Skin of body (tissue), 2 donors: ENCODE measurements around the gene TBC1D8. TPM values are rescaled to one million over a fixed set of nuclear protein-coding genes. Genes with fewer than 3 reads are reported as not detected.
A peak's percentile ranks its signal among the peaks of the same experiment; 100 is the strongest.

Experiments used
- DNase-seq: peaks from one replicate; lab custom pipeline; 2025; lab: John Stamatoyannopoulos, UW
- total RNA-seq: library from RNA; depleted of rRNA; stranded (reverse); fragments of >200 nt; gene quantifications from one replicate; pipeline ENCODE4 v1.2.3, GENCODE V29; 2014

Gene TBC1D8
- total RNA-seq, 1 donor from 2014 or later, result 20.7 TPM

- DNase-seq, result no peak
Observed at GRCh38 chr2:101135412-101136296, 15.5 kb downstream of the TBC1D8 start.

GRCh38 chr2:101133492-101134100, 17.6 kb downstream of the TBC1D8 start:
- DNase-seq, result no peak

DNA sequence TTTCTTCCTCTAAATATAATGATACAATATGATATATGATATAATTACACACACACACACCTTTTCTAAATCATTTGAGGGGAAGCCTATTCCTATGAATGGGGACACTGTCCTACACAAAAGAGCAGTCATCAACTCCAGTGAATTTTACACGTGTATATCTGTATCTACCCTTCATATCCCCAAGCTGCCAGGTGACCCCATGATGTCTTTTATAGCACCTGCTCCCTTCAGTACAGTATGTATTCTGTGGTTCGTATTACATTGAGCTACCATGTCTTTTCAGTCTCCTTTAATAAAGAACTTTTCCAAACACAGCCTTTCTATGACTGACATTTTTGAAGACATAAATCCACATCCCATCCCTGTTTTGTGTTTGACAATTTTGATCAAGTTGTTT, 19.0 kb downstream of the TBC1D8 start:
- no peak for DNase-seq

GRCh38 chr2:101130081-101130480, 21.1 kb downstream of the TBC1D8 start:
- no peak for DNase-seq

DNA sequence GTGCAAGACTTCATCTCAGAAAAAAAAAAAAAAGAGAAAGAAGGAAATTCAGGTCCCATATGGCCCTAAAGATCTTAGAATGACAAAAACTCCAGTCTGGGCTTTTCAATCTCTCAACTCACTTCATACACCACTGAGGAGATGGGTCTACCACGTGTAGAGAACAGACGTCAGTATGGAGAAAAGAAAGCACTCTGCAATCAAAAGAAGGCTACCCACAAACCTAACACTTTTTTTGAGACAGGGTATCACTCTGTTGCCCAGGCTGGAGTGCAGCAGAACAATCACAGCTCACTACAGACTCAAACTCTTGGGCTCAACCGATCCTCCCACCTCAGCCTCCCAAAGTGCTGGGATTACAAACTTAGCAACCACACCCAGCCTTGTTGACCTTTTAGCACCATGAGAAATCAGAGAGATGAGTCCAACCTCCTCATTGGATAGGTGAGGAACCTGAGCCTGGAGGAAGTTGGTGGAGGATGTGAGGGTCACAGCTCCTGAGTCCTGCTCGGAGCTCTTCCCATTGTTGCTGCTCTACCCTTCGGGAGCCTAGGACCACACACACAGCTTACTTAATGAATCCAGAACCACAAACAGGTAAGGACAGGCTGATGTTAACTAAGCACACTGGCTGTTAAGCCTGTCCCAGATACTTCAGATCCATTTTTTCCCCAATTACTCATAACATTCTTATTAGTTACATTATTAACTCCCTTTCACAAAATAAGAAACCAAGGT, 23.7 kb downstream of the TBC1D8 start:
- no peak for DNase-seq

DNA sequence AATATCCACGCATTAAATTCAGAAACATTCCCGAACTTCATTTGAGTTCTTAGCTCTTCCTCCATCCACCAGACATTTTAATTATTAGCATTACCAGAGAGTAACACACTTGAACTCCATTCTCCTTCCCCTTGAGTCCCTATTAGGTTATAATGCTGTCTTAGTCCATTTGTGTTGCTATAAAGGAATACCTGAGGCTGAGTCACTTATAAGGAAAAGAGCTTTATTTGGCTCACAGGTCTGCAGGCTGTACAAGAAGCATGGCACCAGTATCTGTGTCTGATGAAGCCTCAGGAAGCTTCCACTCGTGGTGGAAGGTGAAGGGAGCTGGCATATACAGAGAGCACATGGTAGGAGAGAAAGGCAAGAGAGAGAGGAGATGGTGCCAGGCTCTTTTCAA, 25.4 kb downstream of the TBC1D8 start:
- no peak for DNase-seq

DNA sequence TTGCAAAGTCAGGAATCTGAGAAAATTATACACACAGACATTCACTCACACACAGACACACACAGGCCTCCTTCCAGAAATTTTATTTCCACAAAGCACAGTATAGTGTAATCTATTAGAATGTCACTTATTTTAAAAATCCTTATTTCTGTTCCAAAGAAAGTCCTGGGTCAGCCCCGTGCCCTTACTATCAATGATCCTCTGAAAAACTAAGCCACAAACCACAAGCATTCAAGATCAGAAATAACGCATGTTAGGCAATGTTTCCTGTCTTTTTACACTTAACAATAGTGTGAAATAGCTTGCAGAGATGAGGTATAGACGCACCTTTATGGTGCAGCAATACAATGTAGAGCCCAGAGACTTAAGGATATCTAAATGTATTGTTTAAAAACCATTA, 25.8 kb downstream of the TBC1D8 start:
- no peak for DNase-seq

DNA sequence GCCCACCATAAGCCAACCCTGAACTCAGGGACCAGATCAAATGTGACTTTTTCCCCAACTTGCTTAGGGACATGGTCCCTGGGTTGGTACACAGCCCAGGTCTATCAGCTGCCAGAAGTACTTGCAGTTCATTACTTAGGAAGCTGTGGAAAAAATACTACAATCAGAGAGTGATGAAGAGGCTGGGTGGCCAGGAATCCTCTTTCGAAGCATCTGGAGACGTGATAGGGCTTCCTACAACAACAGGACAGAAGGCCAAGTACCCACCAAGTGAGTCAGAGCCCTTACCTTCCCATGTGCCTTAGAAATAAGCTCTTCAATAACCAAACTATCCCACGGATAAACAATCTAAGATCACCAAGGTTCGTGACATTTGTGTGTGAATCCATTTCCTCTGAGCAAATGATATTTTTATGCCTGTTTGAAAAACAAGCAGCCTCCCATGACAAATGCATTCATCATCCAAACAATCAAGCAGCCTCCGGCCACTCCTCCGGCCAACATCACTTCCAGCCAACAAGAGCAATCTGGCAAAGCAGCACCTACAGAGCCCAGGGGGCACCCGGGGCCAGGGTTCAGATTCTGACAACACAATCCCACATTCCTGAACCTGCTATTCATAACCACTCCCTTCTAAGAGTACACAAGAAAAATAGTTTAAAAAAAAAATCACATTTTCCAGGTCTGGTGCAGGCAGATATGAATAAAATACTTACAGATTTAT, 26.4 kb downstream of the TBC1D8 start:
- DNase-seq, result peak; percentile 12

DNA sequence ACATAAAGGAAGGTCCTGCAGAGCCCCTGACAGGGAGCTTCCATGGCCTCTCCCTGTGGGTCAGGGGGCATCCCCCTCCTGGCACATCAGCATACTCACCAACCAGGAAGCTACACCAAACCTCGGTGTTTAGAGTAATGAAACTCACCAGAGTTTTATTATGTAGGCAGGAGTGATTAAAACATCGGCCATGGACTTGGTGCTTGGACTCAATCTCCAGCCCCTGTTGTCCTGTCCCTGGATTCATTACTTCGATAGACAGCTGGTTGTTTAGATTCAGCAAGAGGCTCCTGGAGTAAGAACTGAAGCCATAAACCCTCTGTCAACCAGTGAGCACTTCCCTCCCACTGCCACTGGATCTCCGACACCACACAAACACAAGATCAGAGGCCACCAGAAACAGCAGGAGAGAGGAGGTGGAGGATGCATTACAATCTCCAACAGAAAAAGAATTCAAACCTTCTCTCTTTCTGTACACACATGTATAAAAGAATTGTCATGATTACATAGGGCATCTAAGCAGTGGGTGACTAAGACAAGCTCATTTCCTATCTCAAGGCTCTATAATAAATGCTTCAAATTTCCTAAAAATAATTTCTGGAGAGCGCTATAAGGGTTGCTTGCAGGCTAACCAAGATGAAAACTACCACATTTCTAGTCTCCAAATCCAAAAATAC, 27.2 kb downstream of the TBC1D8 start:
- DNase-seq, result no peak

- no peak for DNase-seq
Observed at GRCh38 chr2:101121174-101121573, 30.0 kb downstream of the TBC1D8 start.

DNA sequence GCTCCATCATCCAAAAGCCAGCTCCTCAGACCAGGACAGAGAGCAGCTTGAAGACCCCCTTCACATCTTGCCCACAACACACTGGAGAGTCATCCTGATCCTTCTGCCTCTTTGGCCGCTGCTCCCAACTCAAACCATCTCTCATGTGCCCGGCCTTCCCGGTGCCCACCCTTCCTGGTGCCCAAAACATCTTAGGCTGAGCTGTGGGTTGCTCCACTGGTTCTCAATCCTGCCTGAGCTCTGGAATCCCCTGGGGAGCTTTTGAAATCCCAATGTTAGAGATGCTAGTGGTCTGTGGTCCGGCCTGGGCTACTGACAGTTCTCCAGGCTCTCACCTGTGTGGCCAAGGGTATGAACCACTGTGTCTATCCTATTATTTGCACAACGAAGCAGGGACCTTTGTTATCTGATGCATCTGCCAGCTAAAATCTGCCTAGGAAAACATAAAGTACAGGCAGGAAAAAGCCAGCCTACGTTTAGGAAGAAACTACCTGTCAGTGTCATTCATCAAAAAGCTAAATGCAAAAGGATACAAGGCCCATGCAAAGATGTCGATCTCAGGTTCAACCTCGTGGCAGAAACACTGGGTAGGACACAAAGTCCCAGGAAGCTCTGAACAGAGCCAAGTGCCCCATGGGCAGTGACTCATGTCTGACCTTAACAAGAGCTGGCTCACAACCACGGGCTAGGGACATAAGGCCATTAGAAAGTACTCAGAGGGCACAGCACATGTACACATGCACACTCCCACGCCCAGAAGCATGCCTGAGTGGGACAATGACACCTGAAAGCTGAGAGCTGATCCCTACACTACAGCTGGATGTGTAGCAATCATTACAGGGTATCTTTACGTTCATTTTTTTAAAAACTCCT, 30.8 kb downstream of the TBC1D8 start:
- DNase-seq, result no peak

DNA sequence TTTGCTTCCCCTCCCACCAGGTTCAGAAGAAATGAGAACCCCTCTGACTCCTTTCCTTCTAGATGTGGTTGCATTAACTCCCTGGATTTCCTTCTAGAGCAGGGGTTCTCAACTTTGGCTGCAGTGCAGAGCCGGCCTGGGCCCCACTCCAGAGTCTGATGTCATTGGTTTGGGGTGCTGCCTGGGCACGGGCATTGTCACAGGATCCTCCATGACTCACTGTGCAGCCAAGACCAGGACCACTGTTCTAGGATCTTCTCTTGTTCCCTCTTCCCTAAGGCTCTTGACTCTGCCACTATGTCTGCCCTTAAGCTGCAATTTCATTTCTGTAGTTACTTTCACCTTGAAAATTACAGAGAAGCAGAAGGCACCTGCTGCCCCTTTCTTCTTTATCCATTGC, 31.8 kb downstream of the TBC1D8 start:
- no peak for DNase-seq

GRCh38 chr2:101116841-101117552, 34.2 kb downstream of the TBC1D8 start:
- no peak for DNase-seq

GRCh38 chr2:101116348-101116747, 34.8 kb downstream of the TBC1D8 start:
- DNase-seq, result no peak

GRCh38 chr2:101115664-101116063, 35.5 kb downstream of the TBC1D8 start:
- no peak for DNase-seq

GRCh38 chr2:101114815-101115214, 36.4 kb downstream of the TBC1D8 start:
- no peak for DNase-seq

DNA sequence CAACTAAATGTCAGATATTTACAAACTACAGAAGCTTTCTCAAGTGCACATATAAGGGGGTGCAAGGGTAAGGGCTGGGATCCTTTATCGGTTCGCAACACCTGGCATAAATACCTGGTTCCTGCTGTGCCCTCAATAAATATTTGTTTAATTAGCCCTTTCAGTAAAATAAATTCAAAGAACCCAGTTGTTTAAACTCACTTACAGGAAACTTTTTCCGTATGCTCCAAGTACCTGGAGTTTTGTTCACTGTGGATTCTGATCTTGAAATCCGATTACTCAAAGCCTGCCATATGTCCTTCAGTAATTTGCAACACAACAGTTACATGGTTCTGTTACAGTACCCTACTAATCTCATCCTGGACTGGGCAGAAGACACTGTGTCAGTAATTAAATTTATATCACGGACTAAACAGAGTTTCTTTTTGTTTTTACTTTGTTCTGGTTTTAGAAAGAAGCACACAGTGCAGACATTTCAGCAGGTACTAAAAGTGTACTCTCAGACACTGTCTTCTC, 36.9 kb downstream of the TBC1D8 start:
- DNase-seq, result no peak

- DNase-seq, result peak; percentile 79
Observed at GRCh38 chr2:101113441-101114267, 37.5 kb downstream of the TBC1D8 start.
